Peyer's patch (tissue), 4 donors: ENCODE data around the gene OR51Q1. TPM values are rescaled to one million over a fixed set of nuclear protein-coding genes. Genes with fewer than 3 reads are reported as not detected.

Source experiments
- DNase-seq, 3 donors: peaks; one replicate each; pipeline ENCODE4 v3.0.0-alpha.2; 2017 to 2019
- H3K27ac ChIP-seq, 4 donors: fragments of 200-600 bp; sonication (generic); one replicate each; pipeline ENCODE4 v1.5.1; 2016 to 2019
- H3K27me3 ChIP-seq, 2 donors: fragments of 200-600 bp; sonication (generic); one replicate each; pipeline ENCODE4 v1.5.1; 2019
- H3K36me3 ChIP-seq, 3 donors: fragments of 200-600 bp; sonication (generic); one replicate each; pipeline ENCODE4 v1.5.1; 2016 to 2019
- H3K4me1 ChIP-seq, 4 donors: fragments of 200-600 bp; sonication (generic); one replicate each; pipeline ENCODE4 v1.5.1; 2016 to 2019
- H3K4me3 ChIP-seq, 4 donors: fragments of 200-600 bp; sonication (generic); 1 replicate in 3 of 4; 2 replicates in 1 of 4; pipeline ENCODE4 v1.5.1; 2016 to 2019; ENCODE audit warnings: mild to moderate bottlenecking in 1 of 4
- H3K9me3 ChIP-seq, 4 donors: fragments of 200-600 bp; sonication (generic); one replicate each; pipeline ENCODE4 v1.5.1; 2016 to 2019; ENCODE audit warnings: mild to moderate bottlenecking in 1 of 4
- CTCF ChIP-seq, 6 experiments: fragments of 450-650 bp in 4 of 6; fragments of 200-600 bp in 2 of 6; sonication (generic) in 1 of 6; IDR thresholded peaks; one replicate each; pipeline ENCODE4 v1.5.1; 2017 to 2019; ENCODE audit warnings: antibody characterized with exemption in 6 of 6, mild to moderate bottlenecking in 3 of 6, moderate library complexity in 1 of 6
- POLR2A ChIP-seq, 2 donors: fragments of 450-650 bp; IDR thresholded peaks; one replicate each; pipeline ENCODE4 v1.5.1; 2017; ENCODE audit warnings: antibody characterized with exemption in 2 of 2, mild to moderate bottlenecking in 2 of 2, moderate library complexity in 2 of 2
- total RNA-seq, 4 donors: library from RNA; depleted of rRNA; stranded (reverse); fragments of >200 nt; gene quantifications; one replicate each; pipeline ENCODE4 v1.1.0, GENCODE V29; 2016

The OR51Q1 gene, protein sequence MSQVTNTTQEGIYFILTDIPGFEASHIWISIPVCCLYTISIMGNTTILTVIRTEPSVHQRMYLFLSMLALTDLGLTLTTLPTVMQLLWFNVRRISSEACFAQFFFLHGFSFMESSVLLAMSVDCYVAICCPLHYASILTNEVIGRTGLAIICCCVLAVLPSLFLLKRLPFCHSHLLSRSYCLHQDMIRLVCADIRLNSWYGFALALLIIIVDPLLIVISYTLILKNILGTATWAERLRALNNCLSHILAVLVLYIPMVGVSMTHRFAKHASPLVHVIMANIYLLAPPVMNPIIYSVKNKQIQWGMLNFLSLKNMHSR
- not detected for total RNA-seq

GRCh38 chr11:5421811-5422210 lies at the start of gene OR51Q1:
Gene OR51Q1, plus strand, starts transcription at chr11:5422111. Its CDS starts 90 bp downstream, at chr11:5422201.
- Histone ChIP-seq H3K27ac (no peak within 1 kb of the TSS), H3K9me3 (no peaks in the 10 kb centered on the region), H3K4me3 (no peak within 1 kb of the TSS), H3K27me3 (no peaks in the 10 kb centered on the region), H3K4me1 (no peaks in the 10 kb centered on the region), H3K36me3 (no peaks in the 10 kb centered on the region)
- TF ChIP-seq CTCF (IDR thresholded peaks at IDR 0.05) (no peak), POLR2A (IDR thresholded peaks at IDR 0.05) (no peak)
- DNase-seq, result no peak

DNA sequence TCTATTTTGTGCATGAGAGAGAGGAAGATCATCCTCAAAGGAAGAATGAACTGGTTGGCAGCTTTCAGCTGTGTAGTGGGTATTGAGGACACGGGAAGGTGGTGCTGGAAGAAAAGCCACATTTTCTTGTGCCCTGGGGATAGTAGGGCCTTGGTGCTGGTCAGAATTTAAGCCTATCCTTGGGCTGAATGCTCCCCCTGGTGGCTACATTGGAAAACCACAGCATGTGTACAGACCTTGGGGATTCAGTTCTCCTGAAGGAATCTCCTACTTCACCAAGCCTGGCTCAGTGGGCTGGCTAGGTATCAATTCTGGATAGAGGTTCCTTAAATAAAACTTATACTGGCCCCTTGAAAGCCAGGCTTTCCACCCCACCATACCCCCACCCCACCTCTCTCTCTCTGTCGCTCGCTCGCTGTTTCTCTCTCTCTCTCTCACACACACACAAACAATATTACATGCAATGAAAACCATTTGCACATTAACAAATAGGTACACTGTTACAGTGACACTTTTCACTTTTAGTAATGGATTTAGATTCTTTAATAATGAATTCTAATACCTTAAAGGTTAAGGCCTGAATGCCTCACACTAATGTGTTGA lies 41.1 kb upstream of the OR51Q1 start:
- DNase-seq, result peak in 1 of 3 donors; percentile 49
- Histone ChIP-seq H3K36me3 (no peaks in the 10 kb centered on the region), H3K9me3 (no peaks in the 10 kb centered on the region), H3K27me3 (no peaks in the 10 kb centered on the region), H3K4me3 (no peak overlapping the region), H3K27ac (no peak overlapping the region), H3K4me1 (no peaks in the 10 kb centered on the region)
- no peak for TF ChIP-seq POLR2A (IDR thresholded peaks at IDR 0.05)
- TF ChIP-seq CTCF (IDR thresholded peaks at IDR 0.05), result peak in 4 of 6 experiments; percentile 35 to 50 (median 44)

DNA sequence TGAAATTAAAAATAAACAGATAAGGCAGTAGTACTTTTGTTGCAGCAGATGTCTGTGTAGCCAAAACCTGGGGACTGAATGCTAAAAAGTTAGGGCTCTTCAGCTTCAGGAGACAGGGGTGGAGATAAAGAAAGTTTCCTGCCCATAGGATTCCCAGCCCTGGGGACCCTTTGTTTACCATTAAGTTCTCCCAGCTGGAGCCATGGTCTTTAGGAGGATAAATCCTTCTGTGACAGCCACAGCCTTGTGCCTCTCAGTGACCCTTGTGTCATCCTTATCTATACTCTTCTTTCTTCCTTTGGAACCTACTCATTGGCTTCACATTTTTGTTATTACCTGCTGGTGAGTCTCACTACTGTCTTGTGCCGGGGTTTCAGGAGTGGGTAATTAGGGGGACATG lies 38.3 kb upstream of the OR51Q1 start, which contains the start of gene OR51M1:
OR51M1 (plus strand) TSS at position 237 of the 400 bp plus-strand sequence. CDS start 5,587 bp downstream, outside the sequence.
- Histone ChIP-seq H3K9me3 (no peaks in the 10 kb centered on the region), H3K4me3 (no peak within 1 kb of the TSS), H3K27me3 (no peaks in the 10 kb centered on the region), H3K36me3 (no peaks in the 10 kb centered on the region), H3K4me1 (no peaks in the 10 kb centered on the region), H3K27ac (no peak within 1 kb of the TSS)
- no peak for TF ChIP-seq CTCF (IDR thresholded peaks at IDR 0.05)
- TF ChIP-seq POLR2A (IDR thresholded peaks at IDR 0.05), result no peak
- DNase-seq, result no peak

DNA sequence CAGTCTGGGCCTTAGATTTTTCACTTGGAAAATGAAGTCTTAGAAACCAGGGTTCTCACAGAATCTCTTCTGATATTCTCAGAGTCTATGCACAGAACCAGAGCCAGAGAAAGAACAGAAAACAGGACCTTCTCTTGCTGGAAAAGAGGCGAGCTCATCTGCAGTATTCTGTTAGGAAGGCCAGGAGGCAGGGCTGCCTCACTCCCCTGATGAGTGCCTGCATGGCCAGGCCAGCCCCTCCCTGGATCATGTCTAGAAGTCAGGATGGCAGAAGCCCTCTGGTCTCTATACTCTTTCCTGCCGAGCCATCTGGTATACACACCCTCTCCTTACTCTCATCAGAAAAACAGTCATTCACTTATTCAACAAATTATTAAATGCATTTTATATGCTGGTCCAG lies 37.6 kb upstream of the OR51Q1 start:
- no peaks in the 10 kb centered on the region for H3K27me3 ChIP-seq
- H3K4me1 ChIP-seq, result no peaks in the 10 kb centered on the region
- H3K9me3 ChIP-seq, result no peaks in the 10 kb centered on the region
- no peak for DNase-seq
- no peak overlapping the region for H3K27ac ChIP-seq
- no peak for TF ChIP-seq CTCF (IDR thresholded peaks at IDR 0.05)
- TF ChIP-seq POLR2A (IDR thresholded peaks at IDR 0.05), result no peak
- H3K4me3 ChIP-seq, result no peak overlapping the region
- no peaks in the 10 kb centered on the region for H3K36me3 ChIP-seq

DNA sequence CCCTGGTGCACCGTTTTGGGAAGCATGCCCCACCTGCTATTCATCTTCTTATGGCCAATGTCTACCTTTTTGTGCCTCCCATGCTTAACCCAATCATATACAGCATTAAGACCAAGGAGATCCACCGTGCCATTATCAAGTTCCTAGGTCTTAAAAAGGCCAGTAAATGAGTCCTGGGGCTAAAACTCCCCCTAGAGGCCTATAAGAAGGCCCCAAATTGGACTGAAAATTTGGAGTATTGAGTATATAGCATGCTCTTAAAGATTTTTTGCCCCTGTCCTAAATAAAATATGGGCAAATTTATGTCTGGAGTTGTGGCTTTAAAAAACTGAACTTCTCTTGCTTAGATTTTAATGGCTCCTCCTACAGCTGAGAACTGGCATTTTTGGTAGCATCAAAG lies 31.7 kb upstream of the OR51Q1 start:
- Histone ChIP-seq H3K36me3 (no peaks in the 10 kb centered on the region), H3K9me3 (no peaks in the 10 kb centered on the region), H3K4me1 (no peaks in the 10 kb centered on the region), H3K27me3 (no peaks in the 10 kb centered on the region), H3K4me3 (no peak overlapping the region), H3K27ac (no peak overlapping the region)
- DNase-seq, result no peak
- TF ChIP-seq POLR2A (IDR thresholded peaks at IDR 0.05) (no peak), CTCF (IDR thresholded peaks at IDR 0.05) (no peak)
